Stimulated activated CD8-positive, alpha-beta memory T cell treated with anti-CD3 and anti-CD28 coated beads, Interleukin-12 subunit alpha, Interleukin-12 subunit beta, amount 100 ng/mL, for 1 hour (primary cell): Measurements from ENCODE around the gene L1CAM.
"Not testable (repeated sequence)": the region's sequence is repeated elsewhere in the genome, so short reads cannot be mapped to it uniquely, and the experiment has no call there.

Source experiments
- DNase-seq: peaks from one replicate; pipeline ENCODE4 v3.0.0-alpha.2; 2020; ENCODE audit warnings: low read depth

Gene L1CAM

DNA sequence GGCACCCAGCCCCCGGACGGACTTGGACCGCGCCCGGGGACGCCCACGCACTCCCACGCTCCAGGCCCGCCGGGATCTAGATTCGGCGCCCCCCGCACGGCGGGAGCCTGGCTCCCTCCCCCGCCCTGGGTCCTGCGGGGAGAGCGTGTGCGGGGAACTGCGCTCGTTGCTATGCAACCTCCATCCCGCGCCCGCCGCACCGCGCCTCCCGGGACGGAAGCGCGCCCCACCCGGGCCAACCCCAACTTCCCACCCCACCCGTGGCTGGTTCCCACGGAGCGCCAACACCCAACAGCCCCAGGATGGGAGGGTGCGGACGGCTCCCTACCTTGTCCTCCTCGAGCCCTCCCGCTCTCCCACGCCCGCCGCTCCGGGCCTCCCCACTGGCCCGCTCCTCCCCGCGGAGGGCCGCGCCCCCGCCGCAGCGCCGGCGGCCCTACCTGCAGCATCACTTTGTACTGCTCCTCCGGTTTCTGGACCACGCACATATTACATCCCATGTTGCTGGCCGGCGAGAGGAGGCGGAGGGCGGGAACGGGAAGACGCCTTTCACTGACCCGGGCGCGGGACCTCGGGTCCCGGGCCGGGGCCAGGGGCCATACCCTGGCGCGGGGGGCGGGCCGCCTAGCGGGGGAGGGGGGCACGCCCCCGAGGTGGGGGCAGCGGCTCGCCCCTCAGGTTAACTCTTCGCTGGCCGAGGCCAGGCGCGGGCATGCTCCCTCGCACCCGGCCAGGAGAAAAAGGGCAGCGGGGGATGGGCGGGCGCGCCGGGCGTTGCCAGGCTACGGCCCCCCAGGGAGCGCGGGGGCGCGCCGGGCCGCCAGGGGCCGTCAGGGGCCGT, 56.0 kb downstream of the L1CAM start, which contains the start of gene PDZD4:
Gene PDZD4 (minus strand): TSS at position 746 of the 841 bp plus-strand sequence. CDS start 246 bp downstream, at position 500.
- DNase-seq = no peak

DNA sequence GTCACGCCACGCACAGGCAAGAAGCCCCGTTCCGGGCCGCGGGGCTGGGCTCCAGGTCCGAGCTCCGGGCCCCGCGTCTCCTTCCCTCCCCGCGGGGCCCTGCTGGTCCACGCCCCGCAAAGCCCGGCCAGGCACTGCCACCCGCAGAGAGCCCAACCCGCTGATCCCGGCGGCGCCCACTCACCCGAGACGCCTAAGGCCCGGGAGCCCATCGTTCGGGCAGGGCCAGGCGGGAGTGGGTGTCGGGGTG, 56.5 kb downstream of the L1CAM start:
- DNase-seq = no peak

DNA sequence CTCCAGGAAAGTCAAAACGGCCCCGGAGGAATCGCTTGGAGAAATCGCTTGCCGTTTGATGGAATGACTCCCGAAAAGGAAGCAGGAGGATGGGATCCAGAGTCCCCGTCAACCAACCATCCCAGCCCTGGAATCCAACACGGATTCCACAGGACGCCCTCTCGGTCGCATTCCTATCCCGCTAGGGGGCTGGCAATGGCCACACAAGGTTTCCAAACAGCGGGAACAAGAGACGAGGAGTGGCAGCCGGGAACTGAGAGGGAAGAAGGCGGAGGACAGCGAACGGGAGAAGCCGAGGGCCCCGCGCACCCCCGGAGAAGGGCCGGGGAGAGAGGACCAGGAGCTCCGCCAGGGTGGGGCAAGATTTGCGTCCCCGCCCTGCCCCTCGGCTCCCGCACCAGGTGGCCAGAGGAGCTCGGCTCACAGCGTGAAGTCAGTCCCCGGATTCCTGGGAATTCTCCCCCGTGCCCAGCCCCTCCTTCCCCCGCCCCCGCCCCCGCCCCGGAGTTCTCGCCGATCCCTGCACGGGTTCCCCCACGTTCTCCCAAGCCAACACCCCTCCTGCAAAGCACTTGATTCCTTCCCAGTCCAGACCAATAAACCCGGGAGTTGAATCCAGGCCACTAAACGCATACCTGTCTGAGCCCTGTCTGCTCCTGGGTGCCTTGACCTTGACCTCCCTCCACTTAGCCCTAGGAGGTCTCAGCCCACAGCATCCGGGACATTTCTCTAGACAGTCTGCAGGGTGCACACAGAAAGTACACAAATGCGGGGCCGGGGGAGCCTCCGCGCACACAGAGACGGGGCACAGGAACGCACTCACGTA, 57.0 kb downstream of the L1CAM start:
- DNase-seq = no peak

DNA sequence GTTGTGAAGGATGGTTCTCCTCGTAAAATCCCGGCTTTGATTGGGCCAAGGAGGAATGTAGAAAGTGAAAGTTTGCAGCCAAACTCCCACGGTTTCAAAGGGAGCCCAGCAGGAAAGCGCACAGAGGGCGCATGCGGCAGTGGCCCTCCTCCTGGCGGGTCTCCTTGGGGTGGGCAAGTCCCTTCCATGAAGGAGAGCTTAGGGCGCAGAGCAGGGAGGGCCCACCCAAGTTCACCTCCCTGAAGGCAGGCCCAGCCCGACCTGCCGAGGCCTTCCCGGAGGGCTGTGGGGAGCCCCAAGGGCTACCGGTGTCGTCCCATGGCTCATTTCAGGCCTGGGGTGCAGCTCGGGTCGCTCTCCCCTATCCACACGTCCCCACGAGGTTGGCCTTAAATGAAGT, 57.7 kb downstream of the L1CAM start:
- DNase-seq = no peak

DNA sequence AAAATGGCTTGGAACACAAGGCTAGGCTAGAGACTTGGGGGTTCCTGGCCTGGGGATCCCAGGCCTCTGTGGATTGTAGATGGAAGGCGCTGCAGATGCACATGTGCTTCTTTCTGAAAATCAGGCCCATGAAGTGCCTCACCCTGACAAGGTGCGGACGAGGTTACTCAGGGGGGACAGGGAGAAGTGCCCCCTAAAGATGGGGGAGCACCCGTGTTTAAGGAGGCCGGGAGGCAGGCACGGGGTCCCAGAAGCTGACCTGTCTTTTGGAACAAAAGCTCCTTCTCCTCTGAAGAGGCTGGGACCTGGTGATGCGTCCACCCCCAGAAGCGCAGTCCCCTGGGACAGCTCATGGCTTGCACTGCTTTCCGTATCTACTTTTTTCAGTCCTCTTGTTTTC, 58.1 kb downstream of the L1CAM start:
- DNase-seq = no peak

DNA sequence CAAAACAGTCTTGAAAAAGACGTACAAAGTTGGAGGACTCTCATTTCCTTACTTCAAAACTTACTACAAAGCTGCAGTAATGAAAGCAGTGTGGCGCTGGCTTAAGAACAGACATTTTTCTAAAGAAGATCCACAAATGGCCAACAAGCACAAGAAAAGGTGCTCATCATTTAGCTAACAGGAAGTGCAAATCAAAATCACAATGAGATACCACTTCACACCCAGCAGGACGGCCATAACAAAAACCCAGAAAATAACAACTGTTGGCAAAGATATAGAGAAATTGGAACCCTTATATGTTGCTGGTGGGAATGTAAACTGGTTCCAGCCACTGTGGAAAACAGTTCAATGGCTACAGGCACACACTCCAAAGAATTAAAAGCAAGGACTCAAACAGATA, 59.0 kb downstream of the L1CAM start:
- DNase-seq = no peak

DNA sequence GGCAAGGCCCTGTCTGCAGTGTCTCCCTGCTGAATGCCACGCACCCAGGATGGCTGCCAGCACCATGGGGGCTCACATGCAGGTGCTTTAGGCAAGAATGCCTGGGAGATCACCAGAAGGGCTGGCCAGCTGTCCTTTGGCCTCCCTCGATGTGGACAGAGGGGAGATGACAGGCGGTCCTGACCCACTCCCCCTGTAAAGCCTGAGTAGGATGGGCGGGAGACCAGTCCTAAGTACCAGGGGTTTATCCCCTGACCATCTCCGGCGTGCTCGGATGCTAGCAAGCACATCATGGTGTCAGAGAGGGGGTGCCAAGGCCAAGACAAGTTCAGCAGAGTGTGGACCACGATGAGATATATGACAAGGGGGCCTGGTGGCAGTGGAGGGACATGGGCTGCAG, 60.9 kb downstream of the L1CAM start:
- no peak for DNase-seq

DNA sequence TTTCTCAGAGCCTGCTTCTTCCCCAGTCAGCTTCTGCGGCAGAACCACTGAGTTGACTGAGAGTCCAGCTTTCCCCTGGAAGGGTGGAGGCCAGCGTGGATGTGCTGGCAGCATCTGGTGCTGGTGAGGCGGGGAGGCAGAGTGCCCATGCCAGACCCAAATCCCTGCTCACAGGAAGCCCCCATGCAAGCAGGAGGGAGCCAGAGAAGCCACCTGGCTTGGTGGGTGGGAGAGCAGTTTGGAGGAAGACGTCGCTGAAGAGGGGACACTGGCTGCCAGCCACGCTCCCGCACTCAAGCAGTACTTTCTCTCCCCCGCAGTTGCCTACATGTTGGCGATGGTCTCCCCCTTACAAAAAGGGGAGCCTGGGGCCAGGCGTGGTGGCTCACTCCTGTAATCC, 61.6 kb downstream of the L1CAM start:
- no peak for DNase-seq

DNA sequence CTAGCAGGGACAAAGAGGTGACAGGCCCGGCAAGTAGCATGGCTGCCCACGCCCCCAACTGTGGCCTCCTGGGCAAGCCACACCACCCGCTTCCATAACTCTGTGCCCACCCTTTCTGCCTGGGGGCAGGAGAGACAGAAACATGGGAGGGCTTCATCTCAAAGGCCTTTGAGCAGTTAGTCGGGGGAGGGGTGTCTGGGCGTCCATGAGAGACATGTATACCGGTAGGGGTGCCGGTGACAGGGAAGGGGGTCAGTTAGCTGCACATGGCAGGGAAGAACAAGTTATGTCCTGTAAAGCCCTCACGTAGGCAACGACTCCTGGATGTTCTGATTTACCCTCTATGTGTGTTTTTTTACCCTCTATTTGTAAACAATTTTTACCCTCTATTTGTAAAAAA, 64.9 kb downstream of the L1CAM start:
- DNase-seq = no peak

DNA sequence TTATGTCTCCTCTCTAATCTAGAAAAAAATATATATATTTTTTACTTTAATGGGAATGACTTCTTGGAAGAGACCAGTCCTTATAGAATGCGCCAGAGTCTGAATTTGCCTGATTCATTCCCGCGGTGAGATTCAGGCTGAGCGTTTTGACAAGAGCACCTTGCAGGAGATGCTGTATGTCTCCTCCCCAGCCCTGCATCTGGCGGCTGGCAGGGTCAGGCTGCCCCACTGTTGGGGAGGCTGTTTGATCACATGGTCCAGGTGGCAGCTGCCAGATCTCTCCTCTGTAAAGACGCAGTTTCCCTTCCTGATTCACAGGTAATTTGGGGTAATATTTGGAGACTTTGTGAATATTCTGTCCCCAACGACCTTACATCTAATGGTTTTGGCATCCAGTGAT, 65.4 kb downstream of the L1CAM start:
- DNase-seq = no peak

DNA sequence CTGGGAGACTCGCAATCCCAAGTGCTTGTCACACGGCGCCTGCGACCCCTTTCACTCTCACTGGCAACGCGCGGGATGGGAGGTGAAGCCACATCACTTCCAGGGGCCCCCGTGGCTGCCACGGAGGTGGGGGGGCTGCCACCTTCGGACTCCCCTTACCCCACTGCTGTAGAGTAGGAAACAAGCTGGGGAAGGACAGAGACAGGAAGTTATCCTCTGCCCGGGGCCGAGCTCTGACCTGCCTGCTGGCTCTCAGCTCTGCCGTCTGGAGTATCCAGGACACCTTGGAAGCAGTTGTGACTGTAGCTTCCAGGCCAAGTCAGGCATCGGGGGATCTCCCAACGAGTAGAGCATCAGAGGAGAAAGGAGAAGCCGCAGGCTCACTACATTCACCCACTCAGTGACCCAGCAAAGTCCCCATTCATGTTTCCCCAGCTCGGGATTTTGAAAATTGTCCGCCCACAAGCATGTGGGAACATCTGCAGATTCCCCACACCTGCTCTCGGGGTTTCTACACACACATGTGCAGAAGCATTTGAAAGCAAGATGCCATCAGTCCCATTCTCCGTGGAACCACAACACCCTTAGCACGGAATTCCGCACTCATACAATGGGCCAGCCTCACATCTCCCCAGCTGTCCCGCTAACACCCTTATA, 66.5 kb downstream of the L1CAM start:
- DNase-seq = no peak

DNA sequence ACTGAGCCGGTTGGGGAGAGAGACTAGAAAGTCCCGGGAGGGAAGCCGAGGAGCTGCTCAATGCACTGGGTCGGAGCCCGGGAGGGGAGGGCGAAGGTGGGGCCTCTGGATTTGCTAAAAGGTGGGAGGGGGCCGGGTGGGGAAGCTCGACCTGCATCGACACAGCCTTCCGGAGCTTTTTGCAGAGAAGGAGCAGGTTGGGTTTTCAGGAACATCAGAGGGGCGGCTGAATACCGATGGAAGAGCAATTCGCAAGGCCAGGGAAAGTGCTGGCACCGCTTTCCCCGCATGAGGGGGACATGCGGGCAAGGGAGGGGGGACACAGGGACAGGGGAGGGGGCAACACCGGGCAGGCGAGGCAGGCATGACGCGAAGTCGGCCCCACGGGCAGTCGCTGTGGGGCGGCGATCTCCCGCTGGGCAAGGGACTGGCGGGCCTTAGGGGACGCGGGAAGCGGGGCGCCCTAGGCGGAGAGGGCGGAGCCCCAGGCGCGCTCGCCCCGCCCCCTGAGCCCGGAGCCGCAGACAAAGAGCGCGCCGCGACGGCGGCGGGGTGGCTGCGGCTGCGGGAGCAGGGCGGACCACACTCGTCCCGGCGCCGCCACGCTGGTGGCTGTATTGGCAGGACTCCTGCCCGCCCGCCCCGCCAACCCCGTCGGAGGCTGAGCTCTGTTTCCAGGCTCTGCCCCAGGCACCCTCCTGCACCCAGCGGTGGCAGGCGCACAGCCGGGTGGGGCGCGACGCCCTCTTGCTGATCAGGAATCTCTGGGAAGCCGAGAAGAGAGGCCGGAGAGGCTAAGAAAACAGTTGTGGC, 67.2 kb downstream of the L1CAM start:
- no peak for DNase-seq

DNA sequence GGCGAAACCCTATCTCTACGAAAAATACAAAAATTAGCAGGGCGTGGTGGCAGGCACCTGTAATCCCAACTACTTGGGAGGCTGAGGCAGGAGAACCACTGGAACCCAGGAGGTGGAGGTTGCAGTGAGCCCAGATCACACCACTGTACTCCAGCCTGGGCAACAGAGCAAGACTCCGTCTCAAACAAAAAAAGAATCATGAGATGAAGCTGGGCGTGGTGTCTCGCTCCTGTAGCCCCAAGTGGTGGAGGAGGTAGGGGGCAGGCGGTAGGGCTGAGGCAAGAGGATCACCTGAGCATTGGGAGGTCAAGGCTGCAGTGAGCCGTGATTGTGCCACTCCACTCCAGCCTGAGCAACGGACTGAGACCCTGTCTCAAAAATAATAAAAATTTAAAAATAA, 67.9 kb downstream of the L1CAM start:
- not testable (repeated sequence) for DNase-seq

DNA sequence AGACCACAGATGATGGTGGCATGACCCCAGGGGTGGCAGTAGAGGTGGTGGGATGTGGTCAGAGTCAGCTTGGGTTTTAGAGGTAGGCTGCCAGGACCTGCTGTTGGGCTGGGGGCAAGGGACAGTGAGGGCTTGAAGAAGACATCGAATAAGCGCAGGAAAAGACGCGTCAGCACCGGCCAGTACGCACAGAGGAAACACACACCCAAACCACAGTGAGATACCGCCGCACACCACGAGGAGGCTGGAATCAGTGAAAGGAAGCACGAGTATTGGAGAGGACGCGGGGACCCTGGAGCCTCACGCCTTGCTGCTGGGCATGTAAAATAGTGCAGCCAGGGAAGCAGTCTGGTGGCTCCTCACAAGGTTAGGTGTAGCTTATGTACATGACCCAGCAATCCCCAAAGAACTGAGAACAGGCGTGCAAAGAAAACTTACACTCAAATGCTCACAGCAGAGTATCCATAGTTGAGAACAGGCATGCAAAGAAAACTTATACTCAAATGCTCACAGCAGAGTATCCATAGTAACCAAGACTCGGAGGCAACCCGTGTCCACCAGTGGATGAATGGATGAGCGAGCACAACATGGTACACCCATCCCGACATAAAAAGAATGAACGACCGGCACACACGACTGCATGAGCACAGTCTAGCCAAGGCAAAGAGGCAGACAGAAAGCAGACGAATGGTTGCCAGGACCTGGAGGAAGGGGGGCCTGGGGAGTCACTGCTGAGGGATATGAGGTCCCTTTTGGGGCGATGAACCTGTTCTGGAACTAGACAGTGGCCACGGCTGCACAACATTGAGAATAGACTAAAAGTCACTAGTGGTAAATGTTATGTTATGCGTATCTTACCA, 68.9 kb downstream of the L1CAM start:
- DNase-seq = no peak

DNA sequence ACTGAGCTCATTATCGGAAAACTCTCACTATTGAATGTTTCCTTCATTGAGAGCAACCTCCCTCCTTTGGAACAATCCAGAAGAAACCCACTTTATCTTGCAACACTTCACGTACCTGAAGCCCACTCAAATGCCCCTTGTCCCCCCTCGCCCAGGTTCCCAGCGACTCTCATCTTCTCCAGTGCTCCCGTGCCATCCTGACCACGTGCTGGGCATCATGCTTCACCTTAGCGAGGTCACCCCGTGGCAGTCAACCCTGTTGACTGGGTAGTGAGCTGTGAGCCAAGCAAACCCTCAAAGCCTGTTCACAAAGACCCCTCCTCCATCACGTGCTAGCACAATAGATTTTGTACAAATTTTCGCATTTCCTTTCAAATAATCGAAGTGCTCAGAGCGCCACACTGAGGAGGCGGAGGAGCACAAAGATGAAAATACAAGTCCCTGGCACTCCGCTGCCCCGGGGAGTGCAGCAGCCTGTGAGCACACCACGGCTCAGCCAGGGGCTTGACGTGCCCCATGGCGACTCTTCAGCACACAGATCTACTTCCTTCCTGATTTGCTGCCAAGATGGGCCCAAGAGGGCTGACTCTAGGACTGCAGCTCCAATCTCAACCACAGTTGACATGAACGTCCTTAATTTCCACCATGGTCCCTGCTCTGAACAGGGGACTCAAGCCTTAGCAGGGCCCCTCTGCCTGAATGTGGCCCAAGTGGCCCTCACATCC, 71.2 kb downstream of the L1CAM start:
- no peak for DNase-seq

DNA sequence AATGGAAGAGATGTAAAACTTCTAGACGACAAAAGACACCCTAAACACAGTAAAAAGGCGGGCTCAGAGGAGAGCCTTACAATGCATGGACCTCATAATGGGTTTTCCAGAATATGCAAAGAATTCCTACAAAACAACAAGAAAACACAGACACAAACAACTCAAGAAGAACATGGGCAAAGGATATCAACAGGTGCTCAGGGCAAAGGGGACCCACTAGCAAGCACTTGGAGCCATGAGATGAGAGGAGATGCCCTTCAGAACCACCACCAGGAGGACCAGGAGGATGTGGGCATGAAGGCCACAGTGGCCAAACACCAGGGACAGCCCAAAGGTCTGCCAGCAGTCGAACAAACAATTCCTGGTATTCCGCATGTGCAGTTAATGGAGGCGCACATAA, 72.8 kb downstream of the L1CAM start:
- no peak for DNase-seq

DNA sequence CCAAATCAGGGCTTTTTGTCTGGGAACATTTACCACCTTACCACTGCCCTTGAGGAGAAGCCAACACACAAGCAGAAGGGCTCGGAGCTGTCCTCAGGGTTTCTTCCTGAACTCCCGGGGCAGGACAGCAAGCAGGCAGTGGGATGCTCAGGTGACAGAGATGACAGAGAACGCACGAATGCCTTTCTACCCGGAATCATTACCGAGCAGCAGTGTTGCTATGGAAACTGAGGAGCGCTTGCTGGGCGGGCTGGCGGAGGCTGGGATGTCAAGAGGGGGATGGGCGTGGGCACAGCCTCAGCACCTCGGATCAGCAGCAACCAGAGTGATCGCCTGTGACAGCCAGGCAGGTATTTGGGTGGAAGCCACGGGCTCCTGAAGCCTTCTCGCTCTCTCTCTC, 73.8 kb downstream of the L1CAM start:
- DNase-seq = no peak
